Hepatocyte (in vitro differentiated cells): Measurements from ENCODE around the gene SV2C. TPM values are rescaled to one million over a fixed set of nuclear protein-coding genes. Genes with fewer than 3 reads are reported as not detected.

Experiments used
- DNase-seq: peaks from one replicate; pipeline ENCODE4 v3.0.0-alpha.2; 2016; ENCODE audit warnings: low spot score
- H2AFZ ChIP-seq: fragments of 200-600 bp; sonication (generic); 2 replicates; pipeline ENCODE4 v1.6.0; 2016; ENCODE audit warnings: antibody characterized with exemption, mild to moderate bottlenecking
- H3K27ac ChIP-seq: fragments of 200-600 bp; sonication (generic); 2 replicates; pipeline ENCODE4 v1.5.1; 2016; ENCODE audit warnings: mild to moderate bottlenecking
- H3K27me3 ChIP-seq: fragments of 200-600 bp; sonication (generic); 2 replicates; pipeline ENCODE4 v1.6.1; 2016
- H3K36me3 ChIP-seq: fragments of 200-600 bp; sonication (generic); replicated peaks from 2 replicates; pipeline ENCODE4 v1.5.1; 2016; ENCODE audit warnings: low read depth; ENCODE audit not compliant: insufficient read depth
- H3K4me1 ChIP-seq: fragments of 200-600 bp; sonication (generic); 2 replicates; pipeline ENCODE4 v1.5.1; 2016; ENCODE audit warnings: mild to moderate bottlenecking, moderate library complexity; ENCODE audit not compliant: insufficient read depth
- H3K4me2 ChIP-seq: fragments of 200-600 bp; sonication (generic); 2 replicates; pipeline ENCODE4 v1.6.0; 2016
- H3K4me3 ChIP-seq: fragments of 200-600 bp; sonication (generic); 2 replicates; pipeline ENCODE4 v1.5.1; 2016; ENCODE audit warnings: mild to moderate bottlenecking
- H3K79me2 ChIP-seq: fragments of 200-600 bp; sonication (generic); 2 replicates; pipeline ENCODE4 v1.6.0; 2017; ENCODE audit warnings: mild to moderate bottlenecking
- H3K9me2 ChIP-seq: fragments of 200-600 bp; sonication (generic); replicated peaks from 2 replicates; pipeline ENCODE4 v1.6.0; 2017; ENCODE audit warnings: mild to moderate bottlenecking; ENCODE audit not compliant: insufficient read depth
- H3K9me3 ChIP-seq: fragments of 200-600 bp; sonication (generic); 2 replicates; pipeline ENCODE4 v1.5.1; 2016; ENCODE audit warnings: low read depth, mild to moderate bottlenecking
- H4K20me1 ChIP-seq: fragments of 200-600 bp; sonication (generic); 2 replicates; pipeline ENCODE4 v1.6.0; 2016; ENCODE audit warnings: mild to moderate bottlenecking; ENCODE audit not compliant: insufficient read depth, poor library complexity, severe bottlenecking
- EZH2 ChIP-seq: fragments of 200-600 bp; sonication (generic); IDR thresholded peaks from 2 replicates; pipeline ENCODE4 v1.6.1; 2016; ENCODE audit warnings: antibody characterized with exemption, mild to moderate bottlenecking, borderline replicate concordance
- EZH2phosphoT487 ChIP-seq: fragments of 200-600 bp; sonication (generic); IDR thresholded peaks from one replicate; pipeline ENCODE4 v1.6.1; 2018; ENCODE audit warnings: antibody characterized with exemption, mild to moderate bottlenecking, low read depth, moderate library complexity; ENCODE audit not compliant: unreplicated experiment, severe bottlenecking
- WGBS: methylation state at CpG from one replicate; pipeline ENCODE4 v1.1.6; 2016; ENCODE audit warnings: low lambda C conversion rate; ENCODE audit errors: missing lambda C conversion rate; 5-methylcytosine and 5-hydroxymethylcytosine counted together
- polyA plus RNA-seq: library from polyadenylated mRNA; unstranded; fragments of >200 nt; fragmentation: Nextera tagmentation; extraction: Ambion mirVana; gene quantifications from 2 replicates; pipeline ENCODE4 v1.2.1, GENCODE V29; 2016
- total RNA-seq: library from RNA; depleted of rRNA; stranded (reverse); fragments of >200 nt; gene quantifications from 2 replicates; pipeline ENCODE4 v1.2.3, GENCODE V29; 2014
- TF ChIP-seq, protein P1 (sequence below): fragments of 200-600 bp; sonication (generic); IDR thresholded peaks from 2 replicates; pipeline ENCODE4 v1.5.1; 2016; ENCODE audit warnings: antibody characterized with exemption, mild to moderate bottlenecking; ENCODE audit not compliant: poor library complexity

Gene SV2C
- total and polyA plus RNA-seq, 2 experiments from 2014 or later = under 0.01 to 0.05 TPM

DNA sequence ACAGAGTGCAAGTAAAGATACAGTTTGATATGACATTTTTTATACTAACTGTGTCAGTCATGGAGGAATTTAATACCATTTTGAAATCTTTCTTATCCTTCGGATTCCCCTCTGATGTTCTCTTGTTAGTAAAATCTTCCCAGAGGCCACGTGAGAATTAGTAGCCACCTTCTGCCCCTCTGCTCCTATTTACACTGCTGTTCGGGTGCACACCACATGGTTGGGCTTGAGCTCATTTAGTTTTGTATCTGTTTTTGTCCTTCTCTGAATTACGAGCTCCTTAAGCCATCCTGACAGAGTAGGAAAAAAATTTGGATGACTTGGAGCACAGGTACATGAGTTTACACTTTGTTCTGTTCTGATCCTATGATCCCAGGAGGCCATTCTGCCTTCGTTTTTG lies 109.7 kb downstream of the SV2C start:
- no peaks in the 10 kb centered on the region for H3K79me2 ChIP-seq
- no peak overlapping the region for H3K4me3 ChIP-seq
- no peak for DNase-seq
- no peaks in the 10 kb centered on the region for H3K36me3 ChIP-seq
- H2AFZ ChIP-seq = no peak overlapping the region
- no peak for TF ChIP-seq EZH2phosphoT487
- no peak for TF ChIP-seq EZH2
- TF ChIP-seq, protein P1, sequence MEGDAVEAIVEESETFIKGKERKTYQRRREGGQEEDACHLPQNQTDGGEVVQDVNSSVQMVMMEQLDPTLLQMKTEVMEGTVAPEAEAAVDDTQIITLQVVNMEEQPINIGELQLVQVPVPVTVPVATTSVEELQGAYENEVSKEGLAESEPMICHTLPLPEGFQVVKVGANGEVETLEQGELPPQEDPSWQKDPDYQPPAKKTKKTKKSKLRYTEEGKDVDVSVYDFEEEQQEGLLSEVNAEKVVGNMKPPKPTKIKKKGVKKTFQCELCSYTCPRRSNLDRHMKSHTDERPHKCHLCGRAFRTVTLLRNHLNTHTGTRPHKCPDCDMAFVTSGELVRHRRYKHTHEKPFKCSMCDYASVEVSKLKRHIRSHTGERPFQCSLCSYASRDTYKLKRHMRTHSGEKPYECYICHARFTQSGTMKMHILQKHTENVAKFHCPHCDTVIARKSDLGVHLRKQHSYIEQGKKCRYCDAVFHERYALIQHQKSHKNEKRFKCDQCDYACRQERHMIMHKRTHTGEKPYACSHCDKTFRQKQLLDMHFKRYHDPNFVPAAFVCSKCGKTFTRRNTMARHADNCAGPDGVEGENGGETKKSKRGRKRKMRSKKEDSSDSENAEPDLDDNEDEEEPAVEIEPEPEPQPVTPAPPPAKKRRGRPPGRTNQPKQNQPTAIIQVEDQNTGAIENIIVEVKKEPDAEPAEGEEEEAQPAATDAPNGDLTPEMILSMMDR = no peak
- no peak overlapping the region for H3K4me2 ChIP-seq
- no peaks in the 10 kb centered on the region for H3K4me1 ChIP-seq
- H3K9me2 ChIP-seq = no peaks in the 10 kb centered on the region
- H4K20me1 ChIP-seq = no peaks in the 10 kb centered on the region
- no peak overlapping the region for H3K27ac ChIP-seq
- H3K27me3 ChIP-seq = peaks cover 9% of the 10 kb centered on the region
- no peaks in the 10 kb centered on the region for H3K9me3 ChIP-seq
- WGBS = 41% methylated on average over 5 of the region's 5 CpGs

DNA sequence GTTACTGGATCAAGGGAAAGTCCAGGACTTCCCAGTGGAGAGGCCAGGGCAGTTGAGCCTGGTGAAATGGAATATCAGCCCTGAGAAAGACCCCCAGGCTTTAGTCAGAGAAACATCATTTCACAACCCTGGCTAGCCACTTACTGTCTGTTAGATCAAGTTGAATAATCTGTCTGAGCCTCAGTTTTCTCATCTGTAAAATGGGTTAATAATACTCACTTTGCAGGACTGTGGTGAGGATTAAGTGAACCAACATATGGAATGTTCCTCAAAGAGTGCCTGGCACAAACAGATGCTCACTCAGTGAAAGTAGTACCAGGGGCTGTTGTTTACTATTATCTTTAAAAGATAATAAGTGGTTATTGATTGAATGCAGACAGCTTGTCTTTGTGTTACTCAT lies 110.5 kb downstream of the SV2C start:
- no peak overlapping the region for H3K4me3 ChIP-seq
- peaks cover 9% of the 10 kb centered on the region for H3K27me3 ChIP-seq
- H2AFZ ChIP-seq = no peak overlapping the region
- DNase-seq = no peak
- no peak overlapping the region for H3K27ac ChIP-seq
- H3K79me2 ChIP-seq = no peaks in the 10 kb centered on the region
- H4K20me1 ChIP-seq = no peaks in the 10 kb centered on the region
- no peaks in the 10 kb centered on the region for H3K9me2 ChIP-seq
- H3K9me3 ChIP-seq = no peaks in the 10 kb centered on the region
- no peaks in the 10 kb centered on the region for H3K36me3 ChIP-seq
- TF ChIP-seq, protein P1 = no peak
- TF ChIP-seq EZH2 = no peak
- no peak for TF ChIP-seq EZH2phosphoT487
- no peak overlapping the region for H3K4me2 ChIP-seq
- no peaks in the 10 kb centered on the region for H3K4me1 ChIP-seq

DNA sequence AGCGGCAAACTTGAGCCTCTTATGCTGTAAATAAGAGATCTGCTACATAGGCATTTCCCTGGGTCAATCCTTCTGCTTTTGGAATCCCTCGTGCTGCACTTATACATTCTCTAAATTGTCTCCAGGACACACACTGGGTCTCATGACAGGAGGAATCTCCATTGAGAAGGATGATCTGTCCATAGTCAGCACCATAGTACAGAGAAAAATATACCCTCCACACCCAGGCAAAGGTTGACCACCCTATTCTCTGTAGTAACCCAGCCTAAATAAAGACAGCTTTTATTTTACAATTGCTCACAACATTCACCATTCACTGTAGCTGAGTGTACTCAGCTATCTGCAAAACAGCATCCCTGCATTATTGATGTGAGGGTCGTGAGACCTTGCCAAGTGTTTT lies 111.2 kb downstream of the SV2C start:
- H3K4me3 ChIP-seq = no peak overlapping the region
- H3K27ac ChIP-seq = no peak overlapping the region
- no peaks in the 10 kb centered on the region for H3K79me2 ChIP-seq
- no peaks in the 10 kb centered on the region for H3K4me1 ChIP-seq
- DNase-seq = no peak
- no peaks in the 10 kb centered on the region for H4K20me1 ChIP-seq
- H2AFZ ChIP-seq = no peak overlapping the region
- no peaks in the 10 kb centered on the region for H3K9me2 ChIP-seq
- peaks cover 9% of the 10 kb centered on the region for H3K27me3 ChIP-seq
- H3K9me3 ChIP-seq = no peaks in the 10 kb centered on the region
- no peak overlapping the region for H3K4me2 ChIP-seq
- TF ChIP-seq, protein P1 = no peak
- no peak for TF ChIP-seq EZH2
- WGBS = 72% methylated on average over 3 of the region's 3 CpGs
- no peaks in the 10 kb centered on the region for H3K36me3 ChIP-seq

GRCh38 chr5:76196457-76196856 lies 113.3 kb downstream of the SV2C start:
- no peak for DNase-seq
- Histone ChIP-seq H3K36me3 (no peaks in the 10 kb centered on the region), H3K4me1 (no peaks in the 10 kb centered on the region), H2AFZ (no peak overlapping the region), H3K27ac (no peak overlapping the region), H4K20me1 (no peaks in the 10 kb centered on the region), H3K9me3 (no peaks in the 10 kb centered on the region), H3K9me2 (no peaks in the 10 kb centered on the region), H3K79me2 (no peaks in the 10 kb centered on the region), H3K27me3 (peaks cover 9% of the 10 kb centered on the region), H3K4me3 (no peak overlapping the region), H3K4me2 (no peak overlapping the region)
- TF ChIP-seq, protein P1 = no peak
- TF ChIP-seq EZH2phosphoT487 (no peak), EZH2 (no peak)
- 93% methylated on average over 3 of the region's 3 CpGs for WGBS
